Nucleus accumbens (tissue), 56 donors: ENCODE results near the gene SLC41A3.

Experiments used
- DNase-seq, 56 donors: peaks; one replicate each; lab custom pipeline; 2025; lab: John Stamatoyannopoulos, UW

SLC41A3 gene

DNA sequence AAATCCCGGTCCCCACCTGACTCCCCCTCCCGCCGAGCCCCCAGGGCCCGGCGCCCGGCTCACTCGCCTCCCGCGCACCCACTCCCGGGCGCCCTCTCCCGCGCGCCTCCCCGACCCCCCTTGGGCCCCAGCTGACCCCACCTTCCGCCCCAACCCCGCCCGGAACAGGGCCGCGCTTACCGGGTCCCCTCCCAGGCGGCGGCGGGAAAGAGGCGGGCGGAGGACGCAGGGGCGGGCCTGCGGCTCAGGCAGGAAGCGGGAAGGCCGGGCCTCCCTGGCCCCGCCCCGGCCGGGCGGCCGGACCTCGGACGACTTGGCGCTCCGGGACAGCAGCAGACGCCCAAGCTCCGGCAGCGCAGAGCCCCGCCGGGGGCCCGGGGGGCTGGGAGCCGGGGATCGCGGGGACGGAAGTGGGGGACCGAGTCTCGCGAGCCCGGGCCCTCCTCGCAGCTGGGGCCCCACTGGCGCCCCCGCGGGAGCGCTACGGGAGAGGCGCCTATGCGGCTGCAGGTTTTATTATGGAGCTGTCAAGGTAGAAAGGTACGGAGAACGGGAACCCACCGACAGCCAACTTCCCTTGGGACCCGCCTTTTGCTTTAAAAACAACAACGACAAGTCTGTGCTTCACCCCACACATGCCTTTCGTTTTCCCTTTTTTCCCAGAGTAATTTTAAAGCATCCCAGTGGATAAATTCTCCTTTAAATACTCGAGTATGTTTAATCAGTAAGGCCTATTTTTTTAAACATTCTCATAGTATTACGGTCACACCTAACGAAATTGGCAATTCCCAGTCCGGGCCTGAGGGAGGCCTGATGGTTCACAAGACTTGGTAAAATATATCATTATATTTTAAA is at the start of gene SLC41A3:
TSS of gene SLC41A3 (minus strand) at position 212 of the 855 bp plus-strand sequence. CDS start 15,905 bp downstream, outside the sequence.
- DNase-seq = peak in 55 of 56 donors; percentile 30 to 90 (median 76)

DNA sequence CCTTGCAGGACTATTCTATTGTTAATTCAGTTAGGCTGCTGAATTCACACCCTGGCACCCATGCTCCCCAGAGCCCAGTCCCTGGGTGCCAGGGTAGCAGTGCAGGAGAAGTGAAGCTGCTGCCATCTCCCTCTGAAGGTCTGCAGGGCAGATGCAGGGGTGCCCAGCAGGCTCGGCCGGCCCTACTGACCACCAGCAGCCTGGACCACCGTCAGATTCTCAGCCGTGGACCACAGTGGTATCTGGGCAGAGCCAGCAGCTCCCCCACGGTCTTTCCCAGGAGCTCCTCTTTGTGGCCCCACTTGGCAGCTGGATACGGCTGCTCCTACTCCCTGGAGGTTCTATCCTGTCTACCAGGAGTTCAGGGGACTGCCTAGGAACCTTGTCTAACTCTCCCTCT is 49.7 kb upstream of the SLC41A3 start:
- DNase-seq = no peak

DNA sequence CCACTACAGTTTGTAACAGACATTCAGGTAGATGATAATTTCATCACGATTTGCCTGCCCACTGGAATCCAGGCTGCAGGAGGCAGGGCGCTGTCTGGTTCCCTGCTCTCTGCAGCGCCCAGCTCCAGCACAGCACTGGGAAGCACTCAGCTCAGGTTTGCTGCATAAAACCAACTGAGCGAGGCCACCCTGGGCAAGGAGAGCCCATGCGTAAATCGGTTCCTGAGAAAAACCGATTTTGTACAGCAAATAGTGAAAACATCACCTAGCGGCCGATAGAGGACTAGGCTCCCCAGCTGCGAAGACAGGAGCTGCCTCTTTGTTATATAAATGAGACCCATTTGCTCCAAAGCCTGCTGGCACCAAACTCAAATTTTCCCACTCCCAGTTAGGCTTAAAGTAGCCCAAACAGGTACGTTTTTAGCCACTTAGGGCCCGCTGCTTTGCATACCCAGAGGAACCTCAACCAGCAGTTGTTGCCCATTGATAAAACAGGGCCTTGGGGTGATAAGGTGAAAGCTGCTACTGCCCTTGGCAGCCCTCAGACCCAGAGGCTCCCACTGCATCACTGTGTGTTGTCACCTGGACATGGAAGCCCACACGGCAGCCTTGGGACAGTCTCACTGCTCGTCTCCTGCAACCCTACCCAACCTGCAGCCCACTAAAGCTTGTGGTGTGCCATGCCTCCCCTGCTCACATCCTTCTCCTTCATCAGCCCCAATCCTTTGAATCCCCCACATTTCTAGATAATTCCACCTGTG is 49.0 kb upstream of the SLC41A3 start:
- DNase-seq = peak in 12 of 56 donors; percentile 7 to 52 (median 24)

DNA sequence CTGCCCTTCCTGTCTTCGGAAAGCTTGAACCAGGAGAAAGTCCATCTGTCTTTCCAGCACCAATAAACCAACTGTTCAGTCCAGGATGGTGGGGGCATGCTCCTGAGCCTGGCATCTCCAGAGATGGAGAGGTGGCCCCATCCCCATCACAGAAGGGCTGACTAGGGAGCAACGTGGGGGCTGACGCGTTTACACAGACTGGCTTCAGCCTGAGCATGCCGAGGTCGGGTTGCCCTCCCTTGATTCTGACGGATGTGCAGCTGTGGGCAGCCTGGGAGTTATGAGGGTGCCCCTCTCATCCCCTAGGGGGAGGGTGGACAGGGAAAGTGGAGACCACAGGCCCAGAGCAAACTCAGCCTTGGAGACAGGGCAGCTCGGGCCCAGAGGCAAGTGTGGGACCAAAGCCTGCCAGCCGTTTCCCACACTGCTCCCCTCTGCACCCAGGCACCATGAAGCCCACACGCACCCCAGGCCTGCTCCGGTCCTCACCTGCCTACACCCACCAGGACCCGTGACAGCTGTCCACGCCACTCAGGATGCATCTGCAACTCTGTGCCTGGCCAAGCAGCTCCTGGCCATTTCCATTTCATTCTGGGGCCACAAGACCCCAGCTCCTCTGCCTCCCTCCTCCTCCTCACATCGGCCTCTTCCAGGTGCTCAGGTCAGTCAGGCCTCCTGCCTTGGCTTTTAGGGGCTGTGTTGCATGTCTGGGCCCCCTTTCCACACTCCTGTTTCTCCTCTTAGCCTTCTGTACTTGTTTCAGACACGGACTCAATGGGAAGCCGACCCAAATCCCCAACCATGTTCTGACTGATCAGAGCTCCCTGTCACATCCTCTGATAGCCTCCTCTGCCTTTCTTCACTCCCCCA is 48.2 kb upstream of the SLC41A3 start:
- peak in 1 of 56 donors; percentile 31 for DNase-seq

DNA sequence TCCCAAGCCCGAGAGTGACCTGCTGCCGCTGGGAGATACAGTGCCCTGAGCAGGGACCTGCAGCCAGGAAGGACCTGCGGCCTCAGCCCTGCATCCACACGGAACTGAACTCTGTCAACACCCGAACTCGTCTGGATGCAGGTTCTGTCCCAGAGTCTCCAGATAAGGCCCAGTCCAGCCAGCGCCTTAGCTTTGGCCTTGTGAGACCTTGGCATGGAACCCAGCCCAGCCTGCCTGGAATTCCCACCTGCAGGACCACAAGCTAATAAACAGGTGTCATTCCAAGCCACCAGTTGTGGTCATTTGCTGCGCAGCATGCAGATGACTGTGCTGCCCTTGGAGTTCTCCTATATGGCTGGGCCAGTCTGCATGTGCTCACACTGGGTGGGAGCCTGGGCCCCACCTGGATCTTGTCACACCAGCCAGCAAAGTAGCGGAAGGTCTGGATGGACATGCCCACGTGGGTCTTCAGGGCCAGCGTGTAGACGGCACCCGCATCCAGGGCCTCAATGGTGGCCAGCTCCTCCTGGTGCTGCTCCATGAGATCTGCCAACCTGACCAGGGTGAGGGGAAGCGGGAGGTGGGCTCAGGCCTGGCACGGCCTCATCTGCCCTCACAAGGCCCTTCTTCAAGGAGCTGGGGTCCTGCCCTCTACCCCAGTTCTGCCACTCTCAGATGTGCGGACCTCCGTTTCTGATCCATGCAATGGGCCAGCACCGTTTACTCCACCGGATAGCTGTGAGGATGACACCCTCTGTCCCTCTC is 47.2 kb upstream of the SLC41A3 start:
- no peak for DNase-seq

DNA sequence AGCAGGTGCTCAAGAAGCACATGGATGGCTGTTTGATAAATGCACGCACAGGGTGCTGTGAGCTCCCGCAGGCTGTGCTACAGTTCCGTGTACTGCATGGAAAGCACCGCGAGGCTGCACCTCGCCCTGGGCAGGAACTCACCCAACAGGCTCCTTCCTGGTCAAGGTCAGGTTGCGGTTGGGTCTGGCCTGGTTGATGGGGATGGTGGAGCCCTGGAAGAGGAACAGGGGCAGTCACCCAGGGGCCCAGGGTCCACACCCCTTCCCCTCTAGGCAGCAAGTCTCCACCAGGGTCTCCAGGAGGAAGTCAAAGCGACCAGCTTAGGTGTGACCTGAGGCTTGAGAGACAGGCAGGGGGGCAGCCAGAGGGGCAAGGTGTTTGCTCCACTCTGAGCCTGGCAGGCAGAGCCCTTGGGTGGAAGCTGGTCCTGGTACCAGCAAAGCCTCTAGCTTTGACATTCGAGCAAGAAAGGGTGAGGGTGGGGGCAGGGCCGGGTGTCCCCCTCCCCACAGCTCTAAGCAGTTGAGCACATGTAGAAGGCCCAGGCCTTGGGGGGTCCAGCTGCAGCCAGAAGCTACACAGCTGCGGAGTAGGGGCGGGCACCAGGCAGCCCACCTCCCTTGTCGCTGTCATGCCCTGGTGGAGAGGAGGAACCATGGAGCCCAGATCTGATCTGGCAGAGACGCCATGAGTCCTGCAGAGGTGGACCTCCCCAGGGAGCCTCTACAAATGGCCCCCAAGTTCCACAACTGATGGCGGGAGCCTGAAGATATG is 46.3 kb upstream of the SLC41A3 start:
- no peak for DNase-seq

DNA sequence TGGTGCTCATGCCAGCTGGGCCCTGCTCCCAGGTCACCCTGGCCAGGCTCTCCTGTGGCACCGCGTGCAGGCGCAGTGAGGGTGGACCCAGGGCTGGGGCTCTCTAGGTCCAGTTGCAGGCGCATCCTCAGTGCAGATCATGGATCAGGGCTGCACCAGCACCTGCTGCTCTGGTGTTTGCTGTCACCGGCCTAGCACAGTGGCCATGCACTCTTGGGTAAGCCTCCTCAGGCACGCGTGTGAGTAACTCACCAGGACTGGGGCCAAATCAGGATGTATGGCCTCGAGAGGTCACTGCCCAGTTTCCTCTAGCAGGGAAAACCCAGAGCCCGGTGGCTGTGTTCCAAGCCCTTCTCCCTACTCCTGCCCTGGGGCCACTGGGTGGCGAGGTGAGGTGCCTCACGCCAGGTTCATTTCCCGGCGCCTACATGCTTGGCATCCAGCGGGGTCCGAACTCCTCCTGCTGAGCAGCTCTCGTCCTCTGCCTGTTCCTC is 45.5 kb upstream of the SLC41A3 start:
- no peak for DNase-seq

DNA sequence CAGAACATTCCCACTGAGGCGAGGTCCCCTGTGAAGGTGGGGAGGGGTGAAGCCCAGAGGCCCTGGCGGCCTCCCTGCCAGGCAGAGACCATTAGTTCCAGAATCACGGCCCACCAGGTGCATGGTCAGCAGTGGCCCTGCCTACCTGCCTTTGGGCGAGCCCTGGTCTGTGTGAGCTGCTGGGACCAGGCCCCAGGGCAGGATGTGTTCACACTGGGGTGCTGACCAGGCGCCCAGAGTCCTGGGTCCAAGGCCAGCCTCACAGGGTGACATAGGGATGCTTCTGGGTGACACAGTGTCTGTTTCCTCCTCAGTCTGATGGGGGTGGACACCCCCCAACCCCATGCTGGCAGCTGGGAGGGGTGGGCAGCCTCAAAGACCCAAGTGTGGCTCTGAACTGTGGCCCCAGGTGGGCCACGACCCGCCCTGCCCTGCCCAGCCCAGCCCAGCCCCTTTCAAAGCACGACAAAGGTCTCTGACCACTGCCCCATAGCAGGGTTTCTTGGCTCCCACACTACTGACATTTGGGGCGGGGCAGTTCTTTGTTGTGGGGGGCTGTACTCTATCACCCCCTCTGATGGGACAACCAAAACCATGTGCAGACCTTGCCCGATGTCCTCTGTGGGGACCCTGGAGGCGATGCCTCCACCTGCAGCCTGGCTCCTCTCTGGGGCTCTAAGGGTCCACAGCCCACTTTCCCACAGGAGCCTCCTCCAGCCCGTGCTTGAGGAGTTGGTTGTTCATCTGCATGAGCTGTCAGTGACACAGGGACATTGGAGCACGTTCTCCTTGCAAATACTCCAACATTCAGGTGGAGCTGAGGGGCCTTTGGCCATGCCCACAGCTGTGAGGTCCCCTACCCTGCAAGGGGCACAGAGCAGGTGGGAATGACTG is 44.8 kb upstream of the SLC41A3 start:
- DNase-seq = no peak

DNA sequence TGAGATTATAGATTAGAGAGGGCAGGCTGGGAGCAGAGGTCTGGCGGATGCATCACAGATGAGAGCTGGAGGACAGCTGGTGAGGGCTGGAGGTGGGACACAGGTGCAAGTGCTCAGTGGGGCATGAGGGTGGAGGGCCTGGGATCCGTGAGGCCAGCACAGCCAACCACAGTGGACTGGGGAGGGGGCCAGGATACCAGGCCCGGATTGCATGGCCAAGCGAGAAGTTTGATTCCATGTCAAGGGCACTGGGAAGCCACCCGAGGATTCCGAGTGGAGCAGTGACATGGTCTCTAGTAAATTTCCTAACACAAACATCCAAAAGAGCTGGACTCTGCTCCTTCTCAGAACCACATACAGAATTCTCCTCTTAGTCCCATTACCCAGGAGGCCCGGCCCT is 44.0 kb upstream of the SLC41A3 start:
- no peak for DNase-seq

DNA sequence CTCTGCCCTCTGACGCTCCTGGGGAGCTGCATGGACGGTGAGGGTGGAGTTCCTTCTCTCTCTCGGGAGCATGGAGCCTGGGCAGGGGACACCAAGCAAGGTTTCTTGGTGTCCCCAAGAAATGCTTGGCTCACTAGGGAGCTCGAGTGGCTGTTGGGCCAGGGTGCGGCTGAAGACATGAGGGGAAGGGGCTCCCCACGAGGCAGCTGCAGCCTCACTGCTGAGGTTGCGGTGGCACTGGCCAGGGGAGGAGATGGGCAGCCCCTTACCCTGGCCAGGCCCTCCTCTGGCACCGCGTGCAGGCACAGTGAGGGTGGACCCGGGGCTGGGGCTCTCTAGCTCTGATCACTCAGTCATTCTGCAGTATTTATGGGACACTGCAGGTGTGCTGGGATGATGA is 43.5 kb upstream of the SLC41A3 start:
- no peak for DNase-seq

DNA sequence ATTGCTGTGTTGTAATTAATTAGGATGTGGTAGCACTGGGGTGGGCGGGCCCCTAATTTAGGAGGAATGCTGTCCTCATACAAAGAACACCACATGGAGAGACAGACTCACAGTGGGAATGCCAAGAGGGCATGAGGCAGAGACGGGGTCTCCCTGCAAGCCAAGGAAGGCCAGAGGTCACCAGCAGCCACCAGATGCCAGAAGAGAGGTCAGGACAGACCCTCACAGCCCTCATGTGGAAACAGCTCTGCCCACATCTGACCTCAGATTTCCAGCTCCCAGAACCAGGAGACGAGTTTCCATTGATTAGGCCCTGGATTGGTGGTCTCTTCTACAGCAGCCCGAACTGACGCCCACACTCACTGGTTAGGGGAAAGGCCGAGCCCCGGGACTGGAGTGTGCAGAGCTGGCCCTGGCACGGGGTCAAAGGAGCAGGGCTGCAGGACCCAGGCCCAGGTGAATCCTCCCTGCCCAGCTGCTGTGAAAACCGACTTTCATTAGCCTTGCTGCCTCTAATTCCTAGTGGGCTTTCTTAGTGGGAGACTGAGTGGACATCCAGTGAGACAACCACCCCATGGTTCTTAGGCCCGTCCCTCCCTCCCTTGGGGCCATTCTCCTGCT is 43.0 kb upstream of the SLC41A3 start:
- no peak for DNase-seq

DNA sequence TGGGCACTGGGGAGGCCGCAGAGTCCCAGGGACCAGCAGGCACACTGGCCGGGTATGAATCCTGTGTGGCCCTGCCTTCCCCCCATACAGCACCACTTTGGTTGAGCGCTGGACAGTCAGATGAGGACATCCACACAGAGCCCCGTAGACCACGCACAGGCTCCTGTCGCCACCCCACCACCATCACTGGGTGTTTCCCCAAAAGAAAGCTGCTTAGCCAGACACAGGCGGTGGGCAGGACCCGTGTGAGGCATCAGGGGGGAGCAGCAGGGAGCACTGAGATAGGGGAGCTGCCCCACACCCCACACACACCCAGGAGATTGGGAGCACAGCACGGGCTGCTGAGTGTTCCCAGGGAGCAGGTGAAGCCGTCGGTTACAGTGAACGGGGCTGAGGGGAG is 42.4 kb upstream of the SLC41A3 start:
- no peak for DNase-seq

DNA sequence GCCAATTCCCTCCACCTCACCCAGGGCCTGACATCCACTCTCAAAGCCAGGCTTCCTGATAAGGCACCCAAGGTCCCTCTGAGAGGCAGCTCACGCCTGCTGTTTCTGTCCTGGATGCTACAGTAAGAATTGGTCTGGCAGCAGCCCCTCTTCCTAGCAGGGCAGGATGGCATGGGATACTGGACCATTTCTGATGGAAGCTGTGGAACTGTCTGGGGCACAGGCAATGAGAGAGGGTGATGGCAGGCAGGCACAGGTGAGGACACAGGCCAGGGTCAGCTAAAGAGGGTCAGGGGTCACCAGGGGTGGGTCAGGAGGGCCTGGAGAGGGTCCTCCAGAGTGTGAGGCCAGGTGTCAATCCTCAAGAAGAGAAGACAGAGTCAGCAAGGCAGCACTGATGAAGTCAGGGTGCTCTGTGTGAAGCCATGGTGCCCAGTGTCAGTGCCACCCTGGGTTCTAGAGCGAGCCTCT is 41.9 kb upstream of the SLC41A3 start:
- DNase-seq = no peak

DNA sequence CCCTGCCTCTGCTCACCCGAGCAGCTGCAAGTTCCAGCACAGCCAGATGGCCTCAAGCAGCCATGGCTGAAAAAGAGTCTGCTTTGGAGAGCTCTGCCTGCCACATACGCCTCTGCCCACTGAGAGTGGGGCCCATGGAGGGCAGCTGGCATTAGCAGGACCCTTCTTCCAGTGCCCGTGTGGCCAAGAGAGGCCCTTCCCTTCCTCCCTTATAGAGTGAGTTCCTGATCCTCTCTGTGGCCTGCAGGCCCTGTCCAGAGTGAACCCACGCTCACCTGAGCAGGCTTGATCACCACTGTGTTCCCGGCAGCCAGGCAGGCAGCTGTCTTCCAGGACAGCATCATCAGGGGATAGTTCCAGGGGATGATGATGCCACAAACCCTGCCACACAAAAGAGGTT is 41.4 kb upstream of the SLC41A3 start:
- DNase-seq = no peak

DNA sequence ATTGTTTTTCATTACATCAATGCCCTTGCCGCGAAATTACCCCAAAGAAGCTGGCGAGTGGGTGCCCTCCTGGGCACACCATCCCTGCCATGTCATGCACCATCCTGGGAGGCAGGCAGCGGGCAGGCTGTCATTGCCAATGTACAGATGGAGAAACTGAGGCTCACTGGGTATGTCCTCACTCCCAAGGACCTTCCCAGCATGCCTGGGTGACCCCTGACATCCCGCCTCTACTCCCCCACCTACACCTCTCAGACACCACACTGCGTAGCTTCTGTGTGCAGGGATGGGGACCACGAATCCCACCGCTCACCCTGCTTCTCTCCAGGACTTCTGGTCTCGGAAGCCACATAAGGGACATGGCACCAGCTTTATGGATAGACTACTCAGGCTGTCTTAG is 41.0 kb upstream of the SLC41A3 start:
- DNase-seq = no peak

DNA sequence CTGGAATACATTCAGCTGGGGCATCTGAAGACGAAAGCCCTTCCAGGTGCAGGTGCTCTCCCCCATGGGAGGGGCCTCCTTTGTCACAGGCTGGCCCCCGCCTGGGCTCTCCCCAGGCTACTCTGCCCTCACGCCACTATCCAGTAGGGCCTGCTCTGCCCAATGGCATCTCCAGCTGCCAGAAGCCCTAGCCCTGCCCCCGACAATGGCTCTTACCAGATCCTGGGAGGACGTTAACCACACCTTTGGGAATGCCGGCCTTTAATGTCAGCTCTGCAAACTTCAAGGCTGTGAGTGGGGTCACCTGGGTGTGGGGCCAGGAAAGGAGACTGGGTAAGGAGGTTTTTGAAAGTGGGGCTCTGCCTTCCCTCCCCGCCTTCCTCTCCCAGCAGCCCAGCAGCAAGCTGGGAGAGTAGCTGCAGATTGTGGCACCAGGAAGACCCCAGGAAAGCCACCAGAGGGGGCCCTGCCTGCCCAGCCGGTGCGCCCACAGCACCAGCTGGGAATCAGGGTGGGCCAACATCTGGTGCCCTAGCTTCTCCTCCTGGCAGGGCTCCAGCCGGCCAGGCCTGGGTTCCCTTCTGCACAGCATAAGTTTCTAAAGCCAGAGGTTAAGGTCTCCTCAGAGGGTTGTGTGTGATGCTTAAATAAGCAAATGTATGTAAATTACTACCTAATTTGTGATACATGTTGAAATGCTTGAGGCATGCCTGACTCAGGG is 40.4 kb upstream of the SLC41A3 start:
- no peak for DNase-seq

DNA sequence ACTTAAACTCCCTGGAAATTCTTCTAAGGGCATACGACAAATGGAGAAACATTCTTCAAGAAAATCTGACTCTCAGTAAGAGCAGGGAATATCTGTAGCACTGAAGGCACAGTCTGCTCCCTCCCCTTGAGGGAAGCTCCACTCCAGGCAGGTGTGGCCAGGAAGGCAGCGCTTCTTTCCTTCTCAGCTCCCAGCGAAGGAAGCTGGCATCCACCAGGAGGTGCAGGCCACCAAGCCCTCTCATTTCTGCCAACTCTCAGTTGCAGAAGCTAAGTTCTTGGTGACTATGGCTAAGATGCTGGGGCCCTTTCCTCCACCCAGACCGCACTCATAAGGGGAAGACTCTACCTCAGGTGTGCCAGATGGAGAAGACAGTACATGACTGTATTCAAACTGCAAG is 37.7 kb upstream of the SLC41A3 start:
- no peak for DNase-seq
